BLaER1 treated with 17β-estradiol and CSF1 and Interleukin-3, amounts not matched to agents 10 nM and 100 nM (cell line): ENCODE data around the gene ZFP1.
"Not testable (repeated sequence)": the region's sequence is repeated elsewhere in the genome, so short reads cannot be mapped to it uniquely, and the experiment has no call there.

ENCODE experiments used
- H3K27ac ChIP-seq, 11 experiments: shearing (Covaris generic); formaldehyde crosslinking; 2 replicates each; pipeline ENCODE4 v1.8.1; 2022
- H3K27me3 ChIP-seq, 11 experiments: shearing (Covaris generic); formaldehyde crosslinking; 2 replicates each; pipeline ENCODE4 v1.8.1; 2022
- H3K36me3 ChIP-seq, 11 experiments: shearing (Covaris generic); formaldehyde crosslinking; 2 replicates each; pipeline ENCODE4 v1.8.1; 2022
- H3K4me1 ChIP-seq, 10 experiments: shearing (Covaris generic); formaldehyde crosslinking; 2 replicates each; pipeline ENCODE4 v1.8.1; 2022
- H3K4me2 ChIP-seq, 11 experiments: shearing (Covaris generic); formaldehyde crosslinking; 2 replicates each; pipeline ENCODE4 v1.8.1; 2022
- H3K4me3 ChIP-seq, 10 experiments: shearing (Covaris generic); formaldehyde crosslinking; 2 replicates each; pipeline ENCODE4 v1.8.1; 2022
- H3K9ac ChIP-seq, 11 experiments: shearing (Covaris generic); formaldehyde crosslinking; 2 replicates each; pipeline ENCODE4 v1.8.1; 2022
- H3K9me3 ChIP-seq, 11 experiments: shearing (Covaris generic); formaldehyde crosslinking; replicated peaks in 1 of 11; 2 replicates each; pipeline ENCODE4 v1.8.1; 2022
- H4K20me1 ChIP-seq, 11 experiments: shearing (Covaris generic); formaldehyde crosslinking; 2 replicates each; pipeline ENCODE4 v1.8.1; 2022
- Cebpa-rat ChIP-seq, 11 experiments: shearing (Covaris generic); IDR thresholded peaks; 2 replicates each; pipeline ENCODE4 v1.8.1; 2022

ZFP1 gene

GRCh38 chr16:75202069-75202590 is 53.8 kb downstream of the ZFP1 start:
- H3K4me1 ChIP-seq: peaks cover 0 to 32% (median 26%) of the 10 kb centered on the region in 10 experiments; a peak in 16 of 20 replicates
- no peak for TF ChIP-seq Cebpa-rat (IDR thresholded peaks at IDR 0.05)
- no peak overlapping the region for H3K27ac ChIP-seq
- H4K20me1 ChIP-seq: peaks cover 0 to 49% (median 0%) of the 10 kb centered on the region in 11 experiments; a peak in 7 of 22 replicates
- H3K36me3 ChIP-seq: no peaks in the 10 kb centered on the region
- no peaks in the 10 kb centered on the region for H3K9me3 ChIP-seq
- H3K9ac ChIP-seq: no peak overlapping the region
- H3K27me3 ChIP-seq: peaks cover 0 to 75% (median 11%) of the 10 kb centered on the region in 11 experiments; a peak in 14 of 22 replicates
- no peak overlapping the region for H3K4me2 ChIP-seq
- H3K4me3 ChIP-seq: no peak overlapping the region

- no peak overlapping the region for H3K4me2 ChIP-seq
- H4K20me1 ChIP-seq: peaks cover 0 to 50% (median 0%) of the 10 kb centered on the region in 11 experiments; a peak in 7 of 22 replicates
- no peak overlapping the region for H3K9ac ChIP-seq
- no peaks in the 10 kb centered on the region for H3K9me3 ChIP-seq
- peaks cover 0 to 26% (median 16%) of the 10 kb centered on the region in 10 experiments; a peak in 16 of 20 replicates for H3K4me1 ChIP-seq
- H3K4me3 ChIP-seq: no peak overlapping the region
- no peak overlapping the region for H3K27ac ChIP-seq
- TF ChIP-seq Cebpa-rat (IDR thresholded peaks at IDR 0.05): no peak
- peaks cover 0 to 73% (median 3%) of the 10 kb centered on the region in 11 experiments; a peak in 13 of 22 replicates for H3K27me3 ChIP-seq
- H3K36me3 ChIP-seq: no peaks in the 10 kb centered on the region
Observed at GRCh38 chr16:75203096-75203495, 54.8 kb downstream of the ZFP1 start.

GRCh38 chr16:75203667-75204409 is 55.5 kb downstream of the ZFP1 start:
- no peak overlapping the region for H3K9ac ChIP-seq
- TF ChIP-seq Cebpa-rat (IDR thresholded peaks at IDR 0.05): no peak
- H3K9me3 ChIP-seq: no peaks in the 10 kb centered on the region
- H3K36me3 ChIP-seq: no peaks in the 10 kb centered on the region
- H3K27ac ChIP-seq: no peak overlapping the region
- peak overlapping the region in 5 of 11 experiments; percentile 16 to 34 (median 28); a peak in 5 of 22 replicates for H3K4me2 ChIP-seq
- peaks cover 0 to 58% (median 0%) of the 10 kb centered on the region in 11 experiments; a peak in 7 of 22 replicates for H4K20me1 ChIP-seq
- H3K4me1 ChIP-seq: peaks cover 0 to 22% (median 14%) of the 10 kb centered on the region in 10 experiments; a peak in 16 of 20 replicates
- H3K4me3 ChIP-seq: no peak overlapping the region
- H3K27me3 ChIP-seq: peaks cover 0 to 76% (median 0%) of the 10 kb centered on the region in 11 experiments; a peak in 5 of 22 replicates

GRCh38 chr16:75204410-75204758 is 56.1 kb downstream of the ZFP1 start:
- Histone ChIP-seq H3K27ac (no peak overlapping the region), H4K20me1 (peaks cover 0 to 63% (median 0%) of the 10 kb centered on the region in 11 experiments; a peak in 7 of 22 replicates), H3K27me3 (peaks cover 0 to 81% (median 0%) of the 10 kb centered on the region in 11 experiments; a peak in 5 of 22 replicates), H3K4me2 (peak overlapping the region in 5 of 11 experiments; percentile 16 to 34 (median 28); a peak in 5 of 22 replicates), H3K9ac (no peak overlapping the region), H3K4me1 (peaks cover 0 to 22% (median 14%) of the 10 kb centered on the region in 10 experiments; a peak in 16 of 20 replicates), H3K36me3 (no peaks in the 10 kb centered on the region), H3K9me3 (no peaks in the 10 kb centered on the region), H3K4me3 (no peak overlapping the region)
- TF ChIP-seq Cebpa-rat (IDR thresholded peaks at IDR 0.05): no peak

GRCh38 chr16:75204905-75205304 is 56.6 kb downstream of the ZFP1 start:
- not testable (repeated sequence) for H3K36me3 ChIP-seq, H3K4me3 ChIP-seq, H3K9me3 ChIP-seq, H3K4me2 ChIP-seq, H3K27ac ChIP-seq, H3K9ac ChIP-seq
- Histone ChIP-seq H3K27me3 (peaks cover 0 to 82% (median 0%) of the 10 kb centered on the region in 11 experiments; a peak in 5 of 22 replicates), H4K20me1 (peaks cover 0 to 65% (median 0%) of the 10 kb centered on the region in 11 experiments; a peak in 7 of 22 replicates), H3K4me1 (peaks cover 0 to 22% (median 14%) of the 10 kb centered on the region in 10 experiments; a peak in 16 of 20 replicates)

GRCh38 chr16:75205438-75205837 is 57.1 kb downstream of the ZFP1 start:
- Histone ChIP-seq H4K20me1 (peaks cover 0 to 65% (median 0%) of the 10 kb centered on the region in 11 experiments; a peak in 7 of 22 replicates), H3K27me3 (peaks cover 0 to 82% (median 0%) of the 10 kb centered on the region in 11 experiments; a peak in 5 of 22 replicates), H3K4me1 (peaks cover 0 to 22% (median 14%) of the 10 kb centered on the region in 10 experiments; a peak in 16 of 20 replicates)
- not testable (repeated sequence) for H3K9me3 ChIP-seq, H3K36me3 ChIP-seq, H3K27ac ChIP-seq, H3K4me2 ChIP-seq, H3K4me3 ChIP-seq, H3K9ac ChIP-seq

GRCh38 chr16:75205961-75206748 is 57.8 kb downstream of the ZFP1 start:
- not testable (repeated sequence) for H3K36me3 ChIP-seq, H3K9ac ChIP-seq, H3K9me3 ChIP-seq, H3K4me3 ChIP-seq, H3K27ac ChIP-seq, H3K4me2 ChIP-seq
- Histone ChIP-seq H3K27me3 (peaks cover 0 to 82% (median 0%) of the 10 kb centered on the region in 11 experiments; a peak in 5 of 22 replicates), H4K20me1 (peaks cover 0 to 65% (median 0%) of the 10 kb centered on the region in 11 experiments; a peak in 7 of 22 replicates), H3K4me1 (peaks cover 0 to 17% (median 9%) of the 10 kb centered on the region in 10 experiments; a peak in 15 of 20 replicates)

- no peak within 1 kb of the TSS for H3K9ac ChIP-seq
- no peaks in the 10 kb centered on the region for H3K9me3 ChIP-seq
- H3K4me1 ChIP-seq: peaks cover 0 to 12% (median 4%) of the 10 kb centered on the region in 10 experiments; a peak in 7 of 20 replicates
- H3K4me3 ChIP-seq: no peak within 1 kb of the TSS
- H3K36me3 ChIP-seq: no peaks in the 10 kb centered on the region
- TF ChIP-seq Cebpa-rat (IDR thresholded peaks at IDR 0.05): no peak
- H4K20me1 ChIP-seq: peaks cover 0 to 69% (median 0%) of the 10 kb centered on the region in 11 experiments; a peak in 7 of 22 replicates
- H3K27me3 ChIP-seq: peaks cover 0 to 82% (median 0%) of the 10 kb centered on the region in 11 experiments; a peak in 5 of 22 replicates
- H3K4me2 ChIP-seq: no peak within 1 kb of the TSS
- no peak within 1 kb of the TSS for H3K27ac ChIP-seq
Observed at GRCh38 chr16:75206749-75207451, 58.6 kb downstream of the ZFP1 start, which contains the start of gene CTRB2. Gene CTRB2, minus strand, starts transcription at chr16:75207161. Its CDS starts 20 bp downstream, at chr16:75207141.
